Erythroblast (primary cell): ENCODE results near the gene EHD2.

Experiments used
- GATA1 ChIP-seq: IDR thresholded peaks from 2 replicates; pipeline ENCODE4 v1.6.1; 2011; ENCODE audit warnings: low read depth, mild to moderate bottlenecking, control low read depth, low read length, moderate library complexity
- POLR2A ChIP-seq: IDR thresholded peaks from 2 replicates; pipeline ENCODE4 v1.6.1; 2011; ENCODE audit warnings: mild to moderate bottlenecking, low read length

DNA sequence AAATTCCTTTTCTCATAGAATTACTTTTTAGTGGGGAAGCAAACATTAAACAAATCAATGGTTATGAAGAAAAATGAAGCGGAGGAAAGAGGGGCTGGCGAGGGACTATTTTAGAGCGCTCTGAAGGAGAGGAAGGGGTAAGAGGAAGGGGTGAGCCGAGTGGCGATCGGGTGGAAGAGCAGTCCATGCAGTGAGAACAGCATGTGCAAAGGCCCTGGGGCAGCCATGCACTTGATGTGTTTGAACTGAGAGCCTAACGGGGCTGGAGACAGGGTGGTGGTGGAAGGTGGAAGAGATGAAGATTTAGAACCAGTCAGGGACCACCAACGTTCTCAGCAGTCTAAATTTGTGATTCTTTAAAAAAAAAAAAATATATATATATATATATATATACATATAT, 17.7 kb downstream of the EHD2 start:
- TF ChIP-seq POLR2A (no peak), GATA1 (no peak)
